ENCODE results near the gene CCDC6. TPM values are rescaled to one million over a fixed set of nuclear protein-coding genes. Genes with fewer than 3 reads are reported as not detected.

The CCDC6 gene
- total and polyA plus RNA-seq, 2 experiments from 2014 or later: 19.4 to 23.2 TPM

- Histone ChIP-seq H3K4me2 (ENCODE audit: unreplicated experiment) (no peak overlapping the region), H3K79me2 (ENCODE audit: insufficient read depth) (peaks cover 92% of the 10 kb centered on the region), H3K27me3 (replicated peaks; ENCODE audit: insufficient read depth) (no peaks in the 10 kb centered on the region), H3K9ac (no peak overlapping the region), H2AFZ (no peak overlapping the region), H3K36me3 (ENCODE audit: low read depth) (no peaks in the 10 kb centered on the region), H3F3A (ENCODE audit: insufficient read depth) (peaks cover 11% of the 10 kb centered on the region; the same call in 1 of the 2 replicates), H3K27ac (no peak overlapping the region), H4K20me1 (ENCODE audit: insufficient read depth) (peaks cover 11% of the 10 kb centered on the region; the same call in 1 of the 2 replicates), H3K4me3 (no peak overlapping the region), H3K9me2 (ENCODE audit: insufficient read depth) (no peaks in the 10 kb centered on the region), H3K9me3 (ENCODE audit: low read depth) (no peaks in the 10 kb centered on the region), H3K4me1 (ENCODE audit: insufficient read depth) (peaks cover 16% of the 10 kb centered on the region)
- TF ChIP-seq EZH2 (IDR thresholded peaks at IDR 0.05; ENCODE audit: insufficient read depth, poor library complexity, severe bottlenecking): no peak
- TF ChIP-seq EZH2phosphoT487 (IDR thresholded peaks at IDR 0.05; ENCODE audit: insufficient read depth, low read depth): no peak
- 77 to 79% methylated on average over 6 of the region's 6 CpGs for WGBS, 2 experiments (ENCODE audit: low coverage in 1 of 2, low lambda C conversion rate in 2 of 2, missing lambda C conversion rate in 2 of 2)
- in situ Hi-C loops (cut with MboI): no loop called here
- no peak for DNase-seq
Measured at GRCh38 chr10:59880971-59881510, 25.3 kb downstream of the CCDC6 start.

DNA sequence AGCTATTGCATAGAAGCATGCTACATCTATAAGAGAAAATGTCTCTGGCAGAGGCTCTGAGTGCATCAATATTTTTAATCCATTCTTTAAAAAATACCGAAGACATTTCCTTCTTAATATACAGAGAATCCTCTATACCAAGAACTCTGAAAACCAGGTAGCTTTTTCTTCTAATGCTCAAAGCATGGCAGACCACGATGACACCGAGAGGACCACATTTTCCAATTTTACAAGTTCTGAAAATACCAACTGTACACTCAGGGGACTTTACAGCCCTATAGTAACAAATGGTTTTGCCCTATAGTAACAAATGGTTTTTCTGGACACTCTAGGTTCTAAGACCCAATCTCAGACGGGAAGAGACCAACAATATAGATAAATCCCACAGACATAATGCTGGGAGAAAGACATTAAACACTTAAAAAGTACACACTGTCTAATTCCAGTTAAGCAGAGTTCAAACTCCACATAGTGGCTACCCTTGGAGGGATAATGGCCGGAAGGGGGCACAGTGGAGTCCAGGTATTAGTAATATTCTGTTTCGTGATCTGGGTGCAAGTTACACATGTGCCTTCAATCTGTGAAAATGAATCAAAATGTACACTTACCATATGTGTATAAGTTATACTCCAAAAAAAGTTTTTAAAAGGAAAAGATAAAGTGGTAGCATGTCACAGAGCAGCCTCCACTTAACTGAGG lies 26.2 kb downstream of the CCDC6 start:
- H2AFZ ChIP-seq: no peak overlapping the region
- no peak overlapping the region for H3K9ac ChIP-seq
- TF ChIP-seq EZH2 (IDR thresholded peaks at IDR 0.05; ENCODE audit: insufficient read depth, poor library complexity, severe bottlenecking) (no peak), EZH2phosphoT487 (IDR thresholded peaks at IDR 0.05; ENCODE audit: insufficient read depth, low read depth) (no peak)
- in situ Hi-C loops (cut with MboI): no loop called here
- no peak for DNase-seq
- WGBS, 2 experiments (ENCODE audit: low coverage in 1 of 2, low lambda C conversion rate in 2 of 2, missing lambda C conversion rate in 2 of 2): 95 to 98% methylated on average over 6 of the region's 6 CpGs
- H3K4me2 ChIP-seq (ENCODE audit: unreplicated experiment): no peak overlapping the region
- no peaks in the 10 kb centered on the region for H3K9me3 ChIP-seq (ENCODE audit: low read depth)
- H3K79me2 ChIP-seq (ENCODE audit: insufficient read depth): peaks cover 92% of the 10 kb centered on the region
- no peaks in the 10 kb centered on the region for H3K27me3 ChIP-seq (replicated peaks; ENCODE audit: insufficient read depth)
- H3K9me2 ChIP-seq (ENCODE audit: insufficient read depth): no peaks in the 10 kb centered on the region
- H3F3A ChIP-seq (ENCODE audit: insufficient read depth): peaks cover 11% of the 10 kb centered on the region; the same call in 1 of the 2 replicates
- H3K4me3 ChIP-seq: no peak overlapping the region
- 0 out of 2 replicates have a peak, but pooled peaks cover 6% of the 10 kb centered on the region for H4K20me1 ChIP-seq (ENCODE audit: insufficient read depth)
- no peaks in the 10 kb centered on the region for H3K36me3 ChIP-seq (ENCODE audit: low read depth)
- H3K4me1 ChIP-seq (ENCODE audit: insufficient read depth): peaks cover 16% of the 10 kb centered on the region
- no peak overlapping the region for H3K27ac ChIP-seq

DNA sequence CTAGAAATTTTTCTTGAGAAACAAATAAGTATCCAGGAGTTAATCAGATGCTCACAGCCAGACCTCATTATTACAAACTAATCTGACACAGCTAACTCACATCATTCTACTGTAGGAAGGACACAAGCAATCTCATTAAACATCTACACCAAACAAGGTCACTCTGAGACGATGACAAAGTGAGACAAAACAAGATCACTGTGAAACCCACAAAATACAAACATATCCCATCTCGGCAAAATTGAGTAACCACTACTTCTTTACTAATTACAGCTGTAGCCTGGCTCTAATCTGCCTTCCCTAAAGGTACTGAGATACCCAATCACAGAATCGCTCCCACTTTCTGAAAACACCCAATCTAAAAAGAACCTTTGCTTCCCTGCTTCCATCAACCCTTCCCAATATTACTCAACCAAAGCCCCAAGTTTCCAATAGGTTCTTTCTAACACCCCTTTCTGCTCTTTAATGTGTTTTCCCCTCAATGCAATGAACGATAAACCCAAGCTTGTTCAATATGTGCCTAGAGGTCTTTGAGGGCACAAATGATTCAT lies 26.9 kb downstream of the CCDC6 start:
- no peaks in the 10 kb centered on the region for H3K36me3 ChIP-seq (ENCODE audit: low read depth)
- no peak overlapping the region for H2AFZ ChIP-seq
- H3K4me3 ChIP-seq: no peak overlapping the region
- H4K20me1 ChIP-seq (ENCODE audit: insufficient read depth): 0 out of 2 replicates have a peak, but pooled peaks cover 6% of the 10 kb centered on the region
- no peak overlapping the region for H3K4me2 ChIP-seq (ENCODE audit: unreplicated experiment)
- peaks cover 11% of the 10 kb centered on the region; the same call in 1 of the 2 replicates for H3F3A ChIP-seq (ENCODE audit: insufficient read depth)
- H3K27me3 ChIP-seq (replicated peaks; ENCODE audit: insufficient read depth): no peaks in the 10 kb centered on the region
- DNase-seq: no peak
- 65 to 76% methylated on average over 4 of the region's 4 CpGs for WGBS, 2 experiments (ENCODE audit: low coverage in 1 of 2, low lambda C conversion rate in 2 of 2, missing lambda C conversion rate in 2 of 2)
- no peaks in the 10 kb centered on the region for H3K9me2 ChIP-seq (ENCODE audit: insufficient read depth)
- in situ Hi-C loops (cut with MboI): no loop called here
- H3K9me3 ChIP-seq (ENCODE audit: low read depth): no peaks in the 10 kb centered on the region
- no peak overlapping the region for H3K9ac ChIP-seq
- peaks cover 92% of the 10 kb centered on the region for H3K79me2 ChIP-seq (ENCODE audit: insufficient read depth)
- TF ChIP-seq EZH2 (IDR thresholded peaks at IDR 0.05; ENCODE audit: insufficient read depth, poor library complexity, severe bottlenecking) (no peak), EZH2phosphoT487 (IDR thresholded peaks at IDR 0.05; ENCODE audit: insufficient read depth, low read depth) (no peak)
- H3K4me1 ChIP-seq (ENCODE audit: insufficient read depth): peaks cover 16% of the 10 kb centered on the region
- H3K27ac ChIP-seq: no peak overlapping the region

DNA sequence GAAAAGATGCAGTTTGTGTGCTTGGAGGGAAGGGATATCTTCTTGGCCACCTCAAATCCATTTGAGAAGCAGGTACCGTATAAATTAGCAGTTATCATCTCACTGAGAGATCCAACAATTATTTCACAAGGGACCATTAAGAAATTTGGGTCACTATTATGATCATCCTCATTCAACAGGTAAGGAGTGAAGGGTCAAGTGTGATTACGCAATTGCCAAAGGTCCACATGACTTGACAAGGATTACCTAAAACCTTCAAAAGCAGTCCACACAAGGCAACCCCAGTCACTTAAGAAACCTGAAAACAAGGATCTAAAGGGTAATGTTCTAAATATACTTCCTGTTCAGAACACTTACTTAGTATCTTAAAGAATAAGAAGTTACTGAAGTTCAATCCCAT lies 27.4 kb downstream of the CCDC6 start:
- peaks cover 20% of the 10 kb centered on the region for H3K4me1 ChIP-seq (ENCODE audit: insufficient read depth)
- H3K9me3 ChIP-seq (ENCODE audit: low read depth): no peaks in the 10 kb centered on the region
- H3K4me2 ChIP-seq (ENCODE audit: unreplicated experiment): no peak overlapping the region
- no peaks in the 10 kb centered on the region for H3K36me3 ChIP-seq (ENCODE audit: low read depth)
- no peaks in the 10 kb centered on the region for H3K27me3 ChIP-seq (replicated peaks; ENCODE audit: insufficient read depth)
- H3K79me2 ChIP-seq (ENCODE audit: insufficient read depth): peaks cover 92% of the 10 kb centered on the region
- no peak overlapping the region for H3K4me3 ChIP-seq
- H3F3A ChIP-seq (ENCODE audit: insufficient read depth): peaks cover 11% of the 10 kb centered on the region; the same call in 1 of the 2 replicates
- 94 to 100% methylated on average over 2 of the region's 2 CpGs for WGBS, 2 experiments (ENCODE audit: low coverage in 1 of 2, low lambda C conversion rate in 2 of 2, missing lambda C conversion rate in 2 of 2)
- H3K27ac ChIP-seq: no peak overlapping the region
- DNase-seq: no peak
- H4K20me1 ChIP-seq (ENCODE audit: insufficient read depth): 0 out of 2 replicates have a peak, but pooled peaks cover 6% of the 10 kb centered on the region
- in situ Hi-C loops (cut with MboI): no loop called here
- H2AFZ ChIP-seq: no peak overlapping the region
- no peak overlapping the region for H3K9ac ChIP-seq
- TF ChIP-seq EZH2 (IDR thresholded peaks at IDR 0.05; ENCODE audit: insufficient read depth, poor library complexity, severe bottlenecking) (no peak), EZH2phosphoT487 (IDR thresholded peaks at IDR 0.05; ENCODE audit: insufficient read depth, low read depth) (no peak)
- no peaks in the 10 kb centered on the region for H3K9me2 ChIP-seq (ENCODE audit: insufficient read depth)

Measured in GM23248 (cell line).